ENCODE data around the gene SIRT3.
"Not testable (repeated sequence)": the region's sequence is repeated elsewhere in the genome, so short reads cannot be mapped to it uniquely, and the experiment has no call there.

SIRT3 gene

DNA sequence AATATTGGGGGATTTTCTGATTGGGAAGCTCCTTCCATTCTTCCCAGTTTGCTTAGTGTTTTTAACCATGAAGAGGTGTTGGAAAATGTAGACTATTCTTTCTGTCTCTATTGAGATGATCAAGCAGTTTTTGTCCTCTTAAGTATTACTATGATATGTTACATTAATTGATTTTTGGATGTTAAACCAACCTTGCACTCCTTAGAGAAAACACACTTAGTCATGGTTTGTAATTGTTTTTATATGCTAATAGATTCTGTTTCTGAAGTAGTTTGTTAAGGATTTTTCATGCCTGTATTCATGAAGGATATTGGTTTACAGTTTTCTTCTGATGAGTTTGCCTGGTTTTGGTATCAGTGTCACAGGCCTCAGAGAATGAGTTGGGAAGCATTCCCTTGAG is 40.1 kb upstream of the SIRT3 start:
- H3K4me3 ChIP-seq (ENCODE audit: low read depth, low read length), result no peak overlapping the region
- TF ChIP-seq, protein P1, sequence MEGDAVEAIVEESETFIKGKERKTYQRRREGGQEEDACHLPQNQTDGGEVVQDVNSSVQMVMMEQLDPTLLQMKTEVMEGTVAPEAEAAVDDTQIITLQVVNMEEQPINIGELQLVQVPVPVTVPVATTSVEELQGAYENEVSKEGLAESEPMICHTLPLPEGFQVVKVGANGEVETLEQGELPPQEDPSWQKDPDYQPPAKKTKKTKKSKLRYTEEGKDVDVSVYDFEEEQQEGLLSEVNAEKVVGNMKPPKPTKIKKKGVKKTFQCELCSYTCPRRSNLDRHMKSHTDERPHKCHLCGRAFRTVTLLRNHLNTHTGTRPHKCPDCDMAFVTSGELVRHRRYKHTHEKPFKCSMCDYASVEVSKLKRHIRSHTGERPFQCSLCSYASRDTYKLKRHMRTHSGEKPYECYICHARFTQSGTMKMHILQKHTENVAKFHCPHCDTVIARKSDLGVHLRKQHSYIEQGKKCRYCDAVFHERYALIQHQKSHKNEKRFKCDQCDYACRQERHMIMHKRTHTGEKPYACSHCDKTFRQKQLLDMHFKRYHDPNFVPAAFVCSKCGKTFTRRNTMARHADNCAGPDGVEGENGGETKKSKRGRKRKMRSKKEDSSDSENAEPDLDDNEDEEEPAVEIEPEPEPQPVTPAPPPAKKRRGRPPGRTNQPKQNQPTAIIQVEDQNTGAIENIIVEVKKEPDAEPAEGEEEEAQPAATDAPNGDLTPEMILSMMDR (IDR thresholded peaks at IDR 0.05; ENCODE audit: low read depth, low read length), result no peak

DNA sequence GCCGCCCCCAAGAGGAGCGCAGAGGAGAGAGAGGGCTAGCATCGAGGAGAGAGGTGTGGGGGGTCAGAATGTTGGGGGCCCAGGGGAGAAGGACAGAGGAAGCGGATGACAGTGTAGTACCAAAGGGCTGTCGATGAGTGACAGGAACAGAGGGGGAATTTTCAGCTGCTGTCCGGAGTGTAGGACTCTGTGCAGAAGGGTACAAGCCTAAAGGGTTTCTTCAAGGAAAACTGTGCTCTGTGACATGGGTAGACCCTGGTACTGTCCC is 36.7 kb upstream of the SIRT3 start:
- TF ChIP-seq, protein P1 (IDR thresholded peaks at IDR 0.05; ENCODE audit: low read depth, low read length), result no peak
- H3K4me3 ChIP-seq (ENCODE audit: low read depth, low read length), result no peak overlapping the region

DNA sequence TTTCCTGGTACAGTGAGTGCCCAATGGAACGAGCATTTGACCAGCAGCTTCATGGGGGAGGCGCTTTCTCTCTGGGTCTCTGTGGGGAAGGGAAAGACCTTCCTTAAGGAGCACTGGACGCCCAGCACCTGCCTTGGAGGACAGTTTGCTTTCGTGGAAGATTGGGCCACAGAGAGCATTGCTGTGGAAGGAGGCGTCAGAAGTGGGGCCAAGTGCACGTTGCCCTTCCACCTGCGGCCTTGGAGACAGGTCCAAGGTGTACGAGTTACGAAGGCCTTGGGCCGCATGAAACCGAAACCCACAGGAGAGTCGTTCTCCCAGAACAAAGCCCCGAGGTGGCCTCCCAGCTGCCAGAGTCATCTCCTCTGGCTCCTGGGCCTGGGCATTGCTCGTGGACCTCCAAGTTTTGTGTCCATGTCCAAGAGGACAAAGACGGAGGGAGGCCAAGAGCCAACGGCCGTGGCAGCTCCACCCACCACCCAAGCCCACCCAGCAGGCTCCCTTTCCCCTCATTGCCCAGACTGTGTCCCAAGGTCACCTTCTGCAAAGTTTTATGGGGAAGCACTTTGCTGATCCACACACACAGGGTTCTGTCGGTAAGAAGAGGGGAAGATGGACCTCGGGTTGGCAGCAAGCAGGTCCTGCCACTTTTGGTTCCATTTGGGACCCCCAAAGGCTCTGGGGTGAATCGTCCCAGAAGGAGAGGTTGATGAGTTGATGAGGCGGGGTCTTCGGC is 36.2 kb upstream of the SIRT3 start:
- H3K4me3 ChIP-seq (ENCODE audit: low read depth, low read length), result no peak overlapping the region
- TF ChIP-seq, protein P1 (IDR thresholded peaks at IDR 0.05; ENCODE audit: low read depth, low read length), result no peak

DNA sequence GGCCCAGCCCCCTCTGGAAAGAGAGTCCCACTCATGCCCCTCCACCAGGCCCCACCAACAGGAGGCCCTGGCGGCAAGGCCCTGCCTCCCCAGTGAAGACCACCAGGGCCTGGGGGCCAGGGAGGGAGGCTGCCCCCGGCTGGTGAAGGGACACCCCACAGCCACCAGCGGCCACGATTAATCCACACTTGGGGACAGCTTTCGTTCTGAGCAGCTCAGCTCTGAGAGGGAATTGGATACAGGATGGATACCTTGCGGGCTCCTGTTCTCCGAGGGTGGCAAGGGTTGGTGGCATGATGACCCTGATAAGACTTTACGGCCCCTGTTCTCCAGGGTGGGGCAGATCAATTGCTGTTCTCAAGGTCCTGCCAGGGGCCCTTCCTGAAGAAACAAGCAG is 35.2 kb upstream of the SIRT3 start:
- TF ChIP-seq, protein P1 (IDR thresholded peaks at IDR 0.05; ENCODE audit: low read depth, low read length), result no peak
- H3K4me3 ChIP-seq (ENCODE audit: low read depth, low read length), result no peak overlapping the region

DNA sequence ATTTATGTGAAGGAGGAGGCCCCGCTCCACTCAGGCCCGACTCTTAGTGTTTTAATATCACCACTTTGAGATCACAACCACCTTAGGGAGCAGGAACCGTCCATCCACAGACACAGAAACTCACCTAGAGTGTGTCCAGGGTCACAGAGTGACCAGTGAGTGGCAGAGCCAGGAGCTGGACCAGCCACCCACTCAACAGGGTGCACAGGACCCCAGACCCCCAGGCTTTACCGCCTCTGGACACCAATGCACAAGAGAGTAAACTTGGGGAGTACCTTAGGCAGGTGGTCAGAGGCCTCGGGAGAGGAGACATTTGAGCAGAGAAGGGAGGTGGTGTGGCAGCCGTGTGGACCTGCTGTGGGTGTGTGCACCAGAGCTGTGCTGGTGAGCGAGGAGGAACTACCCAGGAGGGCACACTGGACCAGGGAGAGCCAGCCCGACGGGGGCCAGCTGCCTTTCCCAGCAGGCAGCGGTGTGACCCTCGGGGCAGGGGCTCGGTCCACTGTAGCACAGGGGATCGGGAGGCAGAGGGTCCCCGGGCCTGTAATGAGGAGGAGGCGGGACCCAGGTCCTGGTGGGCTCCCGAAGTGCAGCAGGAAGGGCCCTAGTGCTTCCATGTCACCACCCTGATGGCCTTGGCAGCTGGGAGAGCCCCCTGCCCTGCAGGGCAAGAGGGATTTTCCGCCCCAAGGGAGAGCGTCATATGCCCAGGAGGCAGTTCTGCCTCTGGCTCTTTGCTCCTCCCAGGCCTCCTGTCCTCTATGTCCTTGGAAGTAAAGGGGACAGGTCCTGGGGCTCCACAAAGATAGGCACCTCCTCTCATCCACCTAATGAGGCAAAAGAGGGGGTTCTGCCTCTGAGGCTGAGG is 34.5 kb upstream of the SIRT3 start:
- TF ChIP-seq, protein P1 (IDR thresholded peaks at IDR 0.05; ENCODE audit: low read depth, low read length), result no peak
- H3K4me3 ChIP-seq (ENCODE audit: low read depth, low read length), result no peak overlapping the region

DNA sequence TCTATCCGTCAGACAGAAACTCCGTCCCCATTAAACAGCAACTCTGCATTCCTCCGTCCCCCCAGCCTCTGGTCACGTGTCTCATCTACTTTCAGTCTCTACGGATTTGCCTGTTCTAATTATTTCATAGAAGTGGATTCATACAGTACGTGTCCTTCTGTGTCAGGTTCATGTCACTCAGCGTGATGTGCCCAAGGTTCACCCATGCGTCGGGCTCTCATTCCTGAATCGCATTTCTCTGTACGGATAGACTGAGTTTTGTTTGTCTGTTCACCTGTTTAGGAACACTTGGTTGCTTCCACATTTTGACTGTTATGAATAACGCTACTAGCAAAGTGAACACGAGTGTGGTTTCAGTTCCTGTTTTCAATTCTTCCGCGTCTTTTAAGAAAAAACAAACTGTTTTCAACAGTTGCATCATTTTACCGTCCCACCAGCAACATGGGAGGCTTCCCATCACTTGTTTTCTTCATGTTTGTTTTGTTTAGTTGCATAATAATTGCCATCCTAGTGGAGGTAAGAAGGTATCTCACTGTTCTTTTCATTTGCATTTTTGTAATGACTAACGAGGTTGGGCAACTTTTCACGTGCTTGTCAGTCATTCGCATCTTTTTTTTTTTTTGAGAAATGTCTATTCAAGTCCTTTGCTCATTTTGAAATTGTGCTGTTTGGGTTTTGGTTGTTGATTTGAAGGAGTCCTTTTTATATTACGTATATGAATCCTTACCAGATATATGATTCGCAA is 33.2 kb upstream of the SIRT3 start:
- TF ChIP-seq, protein P1 (IDR thresholded peaks at IDR 0.05; ENCODE audit: low read depth, low read length), result no peak
- H3K4me3 ChIP-seq (ENCODE audit: low read depth, low read length), result no peak overlapping the region

DNA sequence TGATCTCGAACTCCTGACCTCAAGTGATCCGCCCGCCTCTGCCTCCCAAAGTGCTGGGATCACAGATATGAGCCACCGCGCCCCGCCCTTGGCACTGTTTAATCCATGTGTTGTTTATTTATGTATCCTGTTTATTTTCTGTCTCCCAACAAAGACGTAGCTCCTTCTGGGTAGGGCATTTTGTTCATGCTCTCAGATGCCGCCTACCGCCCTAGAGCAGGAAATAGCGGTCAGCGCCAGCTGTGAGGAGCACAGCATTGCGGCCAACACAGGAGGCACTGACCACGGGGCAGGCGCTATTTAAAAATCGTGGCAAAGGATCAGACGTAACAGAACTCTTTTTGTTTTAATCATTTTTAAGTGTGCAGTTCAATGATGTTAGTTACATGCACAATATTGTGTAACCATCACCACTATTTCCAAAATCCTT is 32.6 kb upstream of the SIRT3 start:
- not testable (repeated sequence) for H3K4me3 ChIP-seq (ENCODE audit: low read depth, low read length)
